LNCAP (cell line): ENCODE measurements around the gene LAMA5.

Source experiments
- CTCF ChIP-seq: fragments of 450-650 bp; IDR thresholded peaks from 2 replicates; pipeline ENCODE4 v1.5.1; 2017; ENCODE audit warnings: mild to moderate bottlenecking

LAMA5 gene

GRCh38 chr20:62326559-62326958 is 40.6 kb downstream of the LAMA5 start:
- no peak for TF ChIP-seq CTCF

DNA sequence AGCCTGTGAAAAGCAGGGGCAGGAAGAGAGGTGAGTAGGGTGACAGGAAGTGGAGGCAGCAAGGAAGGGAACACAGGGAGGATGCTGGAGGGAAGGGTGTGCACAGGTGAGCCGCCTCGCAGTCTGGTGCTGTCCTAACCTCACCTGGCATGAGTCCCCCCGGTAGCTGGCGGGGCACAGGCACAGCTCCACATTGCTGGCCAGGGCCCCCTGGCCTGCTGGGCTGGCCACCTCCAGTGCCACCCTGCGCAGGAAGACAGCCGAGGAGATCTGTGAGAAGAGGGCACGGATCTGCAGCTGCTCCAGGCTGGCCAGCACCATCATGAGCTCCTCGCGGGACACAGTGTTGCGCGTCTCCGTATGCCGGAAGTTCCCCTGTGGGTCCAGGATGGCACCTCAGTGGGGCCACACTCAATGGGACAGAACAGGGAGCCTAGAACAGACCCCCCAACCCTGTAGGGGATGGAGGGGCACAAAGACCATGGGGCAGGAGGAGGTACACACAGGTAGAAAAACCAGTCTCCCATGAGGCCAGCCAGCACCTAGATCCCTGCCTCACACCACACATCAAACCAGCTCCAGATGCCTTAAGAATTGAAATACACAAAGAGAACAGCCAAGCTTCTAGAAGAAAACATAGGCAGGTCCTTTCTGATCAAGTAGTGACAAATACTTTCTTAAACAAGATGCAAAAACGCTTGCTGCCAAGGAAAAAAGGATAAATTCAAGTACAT is 41.8 kb downstream of the LAMA5 start:
- TF ChIP-seq CTCF, result no peak

DNA sequence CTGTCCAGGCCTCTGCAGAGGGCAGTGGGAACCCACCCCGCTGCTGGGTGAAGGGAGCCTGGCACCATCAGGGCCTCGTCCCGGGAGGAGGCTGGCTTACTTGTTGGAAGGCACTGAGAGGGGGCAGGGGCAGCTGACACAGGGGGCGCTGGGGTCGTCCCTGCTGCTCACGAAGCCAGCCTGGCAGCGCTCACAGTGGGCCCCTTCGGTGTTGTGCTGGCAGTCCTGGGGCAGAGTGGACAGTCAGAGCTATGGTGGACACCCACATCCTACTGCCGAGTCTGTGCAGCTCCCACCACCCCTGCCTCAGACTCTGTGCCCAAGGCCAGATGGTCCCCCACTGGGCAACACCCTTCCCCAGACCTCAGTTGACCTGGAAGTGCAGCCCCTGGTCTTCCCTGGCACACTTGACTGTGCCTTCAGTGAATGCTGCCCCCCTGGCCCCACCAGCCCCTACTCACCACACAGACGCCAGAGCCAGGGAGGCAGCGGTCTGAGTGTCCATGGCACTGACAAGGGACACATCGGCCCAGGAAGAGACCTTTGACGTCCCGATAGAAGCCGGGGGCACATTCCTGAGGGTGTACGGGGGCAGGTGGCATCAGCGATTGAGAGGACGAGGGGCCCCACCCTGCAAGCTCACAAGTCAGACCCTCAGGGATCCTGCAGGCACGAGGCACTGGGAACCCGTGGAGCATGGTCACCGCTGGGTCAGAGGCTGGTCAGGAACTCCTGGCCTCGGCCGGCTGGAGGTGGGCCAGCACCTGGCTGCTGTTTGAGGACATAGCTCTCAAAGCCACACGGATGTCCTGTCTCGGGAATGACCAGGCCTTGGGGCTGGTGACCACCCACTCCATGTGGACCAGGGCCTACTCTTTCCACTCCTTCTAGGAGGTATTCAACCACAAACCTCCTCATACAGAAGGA is 42.9 kb downstream of the LAMA5 start:
- no peak for TF ChIP-seq CTCF

DNA sequence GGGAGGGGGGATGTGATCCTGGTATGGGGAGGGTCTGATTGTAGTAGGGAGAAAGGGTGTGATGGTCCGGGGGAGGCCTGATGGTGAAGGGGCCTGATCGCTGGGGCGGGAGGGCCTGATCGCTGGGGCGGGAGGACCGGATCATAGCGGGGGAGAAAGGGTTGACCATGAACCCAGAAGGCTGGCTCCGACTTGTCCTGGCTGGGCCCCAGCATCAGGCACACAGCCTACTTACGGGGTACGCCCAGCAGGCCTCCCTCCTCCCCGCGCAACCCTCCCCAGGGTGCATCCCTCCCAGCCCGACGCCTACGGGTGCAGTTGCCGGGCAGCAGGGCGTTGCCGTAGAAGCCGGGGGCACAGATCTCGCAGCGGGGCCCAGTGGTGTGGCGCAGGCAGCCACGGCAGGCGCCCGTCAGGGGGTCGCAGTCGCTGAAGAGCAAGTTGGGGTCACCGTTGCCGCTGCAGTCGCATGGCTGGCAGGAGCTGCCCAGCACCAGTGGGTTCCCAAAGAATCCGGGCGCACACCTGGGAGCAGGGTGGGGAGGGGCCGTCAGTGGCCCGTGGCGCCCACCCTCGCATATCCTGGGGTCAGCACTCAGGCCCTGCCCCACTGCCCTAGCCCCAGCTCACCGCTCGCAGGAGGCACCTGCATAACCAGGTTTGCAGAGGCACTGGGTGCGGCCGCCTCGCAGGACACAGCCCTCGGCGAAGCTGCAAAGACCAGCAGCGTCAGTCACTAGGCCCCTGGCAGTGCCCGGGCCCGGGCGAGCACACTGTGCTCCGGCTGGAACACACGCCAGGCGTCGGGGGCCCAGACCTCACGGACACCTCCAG is 43.7 kb downstream of the LAMA5 start:
- no peak for TF ChIP-seq CTCF

DNA sequence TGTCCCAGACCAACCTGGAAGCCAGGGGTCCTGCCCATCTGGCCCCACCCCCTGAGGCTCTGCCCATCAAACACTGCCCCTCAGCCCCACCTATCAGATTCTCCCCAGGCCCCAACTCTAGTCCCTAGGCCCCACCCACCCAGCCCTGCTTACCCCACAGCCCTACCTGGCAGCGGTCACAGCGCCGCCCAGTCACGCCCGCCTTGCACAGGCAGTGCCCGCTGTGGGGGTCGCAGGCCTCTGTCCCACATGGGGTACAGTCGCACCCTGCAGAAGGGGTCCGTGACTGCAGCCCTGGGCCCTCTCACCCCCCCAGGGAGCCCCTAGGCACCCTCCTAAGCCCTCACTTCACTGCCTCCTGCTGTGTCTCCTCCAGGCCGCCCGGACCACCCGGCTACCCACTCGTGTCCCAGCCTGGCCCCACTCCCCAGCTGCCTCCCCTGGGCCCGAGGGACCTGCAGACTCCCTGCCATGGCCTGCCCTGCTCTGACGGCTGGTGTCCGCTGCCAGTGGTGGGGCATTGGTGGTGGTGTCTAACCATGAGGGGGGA is 44.5 kb downstream of the LAMA5 start:
- no peak for TF ChIP-seq CTCF

DNA sequence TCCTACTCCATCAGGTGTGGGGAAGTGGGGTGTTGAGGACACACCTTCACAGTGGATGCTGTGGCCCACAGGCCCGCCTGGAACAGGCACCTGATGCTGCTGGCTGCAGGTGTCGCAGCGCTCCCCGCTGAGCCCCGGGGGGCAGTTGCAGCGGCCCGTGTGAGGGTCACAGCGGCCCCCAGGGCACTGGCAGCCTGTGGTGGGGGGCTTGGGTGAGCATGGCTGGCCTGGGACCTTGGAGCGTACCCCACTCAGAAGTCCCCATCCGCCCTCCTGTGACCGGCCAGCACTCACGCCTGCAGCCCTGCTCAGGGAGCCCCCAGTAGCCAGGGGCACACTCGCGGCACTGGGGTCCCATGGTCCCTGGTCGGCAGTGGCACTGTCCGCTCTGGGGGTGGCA is 45.1 kb downstream of the LAMA5 start:
- no peak for TF ChIP-seq CTCF

- TF ChIP-seq CTCF, result no peak
Measured at GRCh38 chr20:62321521-62321948, 45.6 kb downstream of the LAMA5 start.
